H7 (cell line): Measurements from ENCODE around the gene GALNT13. TPM values are rescaled to one million over a fixed set of nuclear protein-coding genes. Genes with fewer than 3 reads are reported as not detected.

Source experiments
- DNase-seq: peaks from one replicate; pipeline ENCODE4 v3.0.0; 2012
- H3K27me3 ChIP-seq: 2 replicates; pipeline ENCODE4 v1.6.0; 2011; ENCODE audit warnings: mild to moderate bottlenecking, low read length; ENCODE audit not compliant: control insufficient read depth, insufficient read depth
- H3K36me3 ChIP-seq: replicated peaks from 2 replicates; pipeline ENCODE4 v1.5.1; 2011; ENCODE audit warnings: low read length; ENCODE audit not compliant: control insufficient read depth, insufficient read depth
- H3K4me3 ChIP-seq: 2 replicates; pipeline ENCODE4 v1.5.1; 2011; ENCODE audit warnings: low read depth, mild to moderate bottlenecking, control low read depth, low read length, moderate library complexity; ENCODE audit not compliant: insufficient read depth
- total RNA-seq: library from RNA; depleted of rRNA; stranded (reverse); fragments of >200 nt; shearing (Covaris generic); gene quantifications from 2 replicates; pipeline ENCODE4 v1.2.3, GENCODE V29; 2014

GALNT13 gene
- total RNA-seq, 1 experiment from 2014 or later = 7.1 TPM

DNA sequence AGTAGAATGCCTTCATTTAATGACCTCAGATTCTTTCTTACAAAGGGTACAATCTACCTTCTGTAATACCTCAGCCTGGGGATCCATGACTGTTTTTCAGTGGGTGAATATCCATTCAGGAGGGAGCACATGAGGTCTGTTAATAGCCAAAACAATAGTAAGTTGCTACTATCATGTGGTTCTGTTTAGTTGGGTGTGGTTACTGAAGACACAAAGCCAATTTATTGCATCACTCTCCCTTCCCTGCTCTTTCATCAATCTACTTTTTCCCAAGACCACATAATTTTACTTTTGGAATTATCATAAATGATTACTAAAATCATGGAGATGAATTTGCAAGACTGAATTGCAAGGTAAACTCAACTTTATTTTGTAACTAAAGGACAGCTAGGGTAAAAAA lies 254.2 kb downstream of the GALNT13 start:
- no peak overlapping the region for H3K4me3 ChIP-seq
- no peak for DNase-seq
- H3K27me3 ChIP-seq = no peaks in the 10 kb centered on the region
- no peaks in the 10 kb centered on the region for H3K36me3 ChIP-seq

DNA sequence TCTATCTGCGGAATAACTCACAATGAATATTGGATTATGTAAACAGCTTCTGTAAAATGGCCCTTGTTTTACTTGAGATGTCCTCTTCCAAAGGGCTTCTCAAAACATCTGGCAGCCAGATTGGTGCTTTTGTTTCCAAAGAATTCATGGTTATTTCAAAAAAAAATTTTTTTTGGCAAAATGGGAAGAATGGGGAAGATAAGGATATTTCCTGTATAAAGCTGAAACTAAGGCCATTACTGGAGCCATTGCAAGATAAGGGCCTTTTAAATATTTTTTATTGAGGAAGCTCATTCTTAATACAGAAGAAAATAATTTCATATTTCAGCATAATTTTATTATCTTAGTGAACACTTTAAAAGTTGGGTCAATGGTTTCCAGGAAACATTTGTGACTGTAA lies 259.1 kb downstream of the GALNT13 start:
- H3K4me3 ChIP-seq = no peak overlapping the region
- H3K36me3 ChIP-seq = no peaks in the 10 kb centered on the region
- H3K27me3 ChIP-seq = no peaks in the 10 kb centered on the region
- no peak for DNase-seq

DNA sequence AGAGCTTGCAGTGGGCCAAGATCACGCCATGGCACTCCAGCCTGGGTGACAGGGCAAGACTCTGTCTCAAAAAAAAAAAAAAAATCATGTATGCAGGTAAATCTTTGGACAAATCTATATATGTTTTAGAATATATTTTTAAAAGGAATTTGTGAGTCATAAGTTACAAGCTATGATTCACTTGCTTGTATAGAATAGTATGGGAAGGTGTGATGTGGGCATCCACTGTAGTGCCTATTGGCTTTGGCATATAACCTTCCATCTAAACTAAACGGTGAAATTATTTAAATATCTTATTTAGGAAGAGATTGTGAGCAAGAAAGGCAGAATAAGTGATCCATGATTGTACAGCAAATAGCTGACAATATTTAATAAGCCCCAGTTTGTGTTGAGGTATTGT lies 261.1 kb downstream of the GALNT13 start:
- Histone ChIP-seq H3K4me3 (no peak overlapping the region), H3K36me3 (no peaks in the 10 kb centered on the region), H3K27me3 (no peaks in the 10 kb centered on the region)
- DNase-seq = no peak

DNA sequence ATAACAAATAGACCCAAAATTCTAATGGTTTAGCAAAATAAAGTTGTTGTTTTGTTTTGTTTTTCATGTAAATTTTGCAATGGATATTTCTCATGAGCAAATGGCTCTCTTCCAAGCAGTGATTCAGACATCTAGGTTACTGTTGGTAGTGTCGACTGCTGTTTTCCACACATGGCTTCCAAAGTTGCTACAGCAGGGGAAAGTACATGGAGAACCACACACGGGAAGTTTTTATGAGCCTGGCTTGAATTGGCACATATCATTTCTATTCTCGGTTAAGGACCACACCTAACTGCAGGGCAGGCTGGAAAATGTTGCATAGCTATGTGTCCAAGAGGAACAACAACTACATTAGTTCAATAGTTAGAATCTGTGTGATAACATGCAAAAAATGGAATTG lies 262.1 kb downstream of the GALNT13 start:
- Histone ChIP-seq H3K36me3 (no peaks in the 10 kb centered on the region), H3K4me3 (no peak overlapping the region), H3K27me3 (no peaks in the 10 kb centered on the region)
- DNase-seq = no peak

DNA sequence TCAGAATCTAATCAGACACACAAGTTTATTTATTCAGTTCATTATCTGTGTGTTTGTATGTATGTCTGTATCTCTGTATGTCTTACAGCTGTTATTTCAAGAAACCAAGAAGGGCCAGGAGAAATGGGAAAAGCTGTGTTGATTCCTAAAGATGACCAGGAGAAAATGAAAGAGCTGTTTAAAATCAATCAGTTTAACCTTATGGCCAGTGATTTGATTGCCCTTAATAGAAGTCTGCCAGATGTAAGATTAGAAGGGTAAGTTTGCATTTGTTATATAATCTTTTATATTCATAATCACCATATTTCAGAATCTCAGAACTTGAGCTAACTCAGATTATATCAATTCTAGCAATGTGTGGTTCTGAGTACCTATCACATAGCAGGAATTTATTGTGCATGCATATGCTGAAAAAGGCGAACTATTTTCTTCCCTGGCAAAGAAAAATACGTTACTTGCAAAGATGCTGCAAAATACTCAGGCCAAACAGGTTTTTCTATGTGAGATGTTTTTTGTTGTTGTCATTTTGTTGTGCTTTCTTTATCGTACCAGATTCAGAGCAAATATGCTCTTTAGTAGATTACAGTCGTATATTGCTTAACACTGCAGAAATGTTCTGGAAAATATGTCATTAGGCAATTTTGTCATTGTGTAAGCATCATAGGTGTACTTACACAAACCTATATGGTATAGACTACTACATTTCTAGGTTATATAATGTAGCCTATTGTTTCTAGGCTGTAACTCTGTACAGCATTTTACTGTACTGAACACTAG lies 268.7 kb downstream of the GALNT13 start:
- no peak overlapping the region for H3K4me3 ChIP-seq
- no peaks in the 10 kb centered on the region for H3K36me3 ChIP-seq
- no peaks in the 10 kb centered on the region for H3K27me3 ChIP-seq
- no peak for DNase-seq

DNA sequence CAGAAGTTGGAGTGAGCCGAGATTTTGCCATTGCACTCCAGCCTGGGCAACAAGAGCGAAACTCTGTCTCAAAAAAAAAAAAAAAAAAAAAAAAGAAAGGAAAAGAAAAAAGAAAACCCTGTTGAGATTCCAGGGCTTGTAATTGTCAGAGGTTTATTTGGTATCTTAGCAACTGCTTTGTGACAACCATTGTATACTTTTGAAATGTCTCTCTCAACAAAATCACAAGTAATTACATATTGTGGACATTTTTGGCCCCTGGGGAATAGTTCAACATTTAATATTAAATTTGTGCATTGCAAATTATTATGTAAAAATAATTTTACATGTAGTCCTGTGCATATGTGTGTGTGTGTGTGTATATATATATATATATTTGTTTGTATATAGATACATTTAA lies 270.8 kb downstream of the GALNT13 start:
- DNase-seq = no peak
- Histone ChIP-seq H3K27me3 (no peaks in the 10 kb centered on the region), H3K36me3 (no peaks in the 10 kb centered on the region), H3K4me3 (no peak overlapping the region)

DNA sequence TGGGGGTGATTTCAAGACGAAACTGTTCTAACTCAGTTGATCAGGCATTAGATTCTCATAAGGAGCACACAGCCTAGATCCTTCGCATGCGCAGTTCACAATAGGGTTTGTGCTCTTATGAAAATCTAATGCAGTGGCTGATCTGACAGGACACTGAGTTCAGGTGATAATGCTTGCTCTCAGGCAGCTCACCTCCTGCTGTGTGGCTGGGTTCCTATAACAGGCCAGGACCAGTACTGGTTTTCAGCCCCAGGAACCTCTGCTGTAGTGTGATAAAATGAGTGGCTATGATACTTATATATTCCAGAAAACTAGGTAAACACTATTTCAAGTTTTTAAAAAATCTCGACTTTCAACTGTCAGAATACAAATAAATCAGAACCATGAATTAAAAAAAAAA lies 271.4 kb downstream of the GALNT13 start:
- no peak for DNase-seq
- no peaks in the 10 kb centered on the region for H3K36me3 ChIP-seq
- H3K4me3 ChIP-seq = no peak overlapping the region
- no peaks in the 10 kb centered on the region for H3K27me3 ChIP-seq

DNA sequence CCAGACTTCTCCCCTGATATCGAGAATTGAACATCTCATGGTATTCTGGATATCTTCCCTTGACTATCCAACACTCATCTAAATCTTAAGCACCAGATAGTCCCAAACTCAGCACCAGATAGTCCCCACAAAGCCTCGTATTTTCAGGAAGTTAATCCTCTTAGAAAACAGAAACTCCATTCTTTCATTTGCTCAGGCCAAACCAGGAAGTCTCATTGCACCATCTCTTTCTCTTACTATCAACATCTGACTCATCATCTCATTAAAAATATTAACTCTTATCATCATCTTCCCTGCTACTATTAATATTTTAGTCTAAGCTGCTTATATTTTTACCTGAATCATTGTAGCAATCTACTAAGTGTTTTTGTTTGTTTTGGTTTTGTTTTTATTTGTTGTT lies 286.4 kb downstream of the GALNT13 start:
- Histone ChIP-seq H3K36me3 (no peaks in the 10 kb centered on the region), H3K4me3 (no peak overlapping the region), H3K27me3 (no peaks in the 10 kb centered on the region)
- DNase-seq = no peak

DNA sequence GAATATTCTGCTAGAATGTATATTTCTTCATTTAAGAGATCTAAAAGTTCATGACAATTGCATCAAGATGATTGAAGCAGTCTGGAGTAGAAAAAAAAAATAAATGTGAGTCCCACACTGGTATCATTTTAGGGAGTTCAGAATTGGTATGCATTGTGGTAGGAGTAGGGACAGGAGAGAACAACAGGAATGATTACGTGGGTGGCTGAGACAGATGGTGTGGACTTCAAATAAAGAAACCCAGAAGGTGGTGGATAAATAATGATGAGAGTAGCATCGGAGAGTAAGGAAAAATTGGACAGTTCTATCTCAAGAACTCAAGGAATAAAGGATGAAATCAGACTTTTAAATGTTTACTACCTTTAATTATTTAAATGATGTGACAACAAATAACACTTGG lies 289.6 kb downstream of the GALNT13 start:
- Histone ChIP-seq H3K27me3 (no peaks in the 10 kb centered on the region), H3K4me3 (no peak overlapping the region), H3K36me3 (no peaks in the 10 kb centered on the region)
- no peak for DNase-seq

DNA sequence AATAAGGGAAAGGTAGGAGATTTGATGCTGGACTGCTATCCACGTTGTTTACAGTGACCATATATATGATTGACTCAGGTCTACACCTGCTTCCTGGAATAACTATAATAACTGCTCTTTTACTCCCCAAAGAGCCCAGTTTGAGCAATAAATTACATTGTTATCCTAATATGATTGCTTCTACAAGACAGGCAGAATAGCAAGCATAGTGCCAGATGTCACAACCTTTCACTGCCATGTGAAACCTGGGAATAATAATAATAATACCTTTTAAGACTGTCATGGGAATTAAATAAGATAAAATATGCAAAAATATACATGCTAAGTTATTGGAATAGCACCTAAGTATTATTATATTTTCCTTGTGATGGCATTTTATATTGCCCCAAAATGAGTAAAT lies 298.7 kb downstream of the GALNT13 start:
- no peaks in the 10 kb centered on the region for H3K27me3 ChIP-seq
- no peaks in the 10 kb centered on the region for H3K36me3 ChIP-seq
- H3K4me3 ChIP-seq = no peak overlapping the region

DNA sequence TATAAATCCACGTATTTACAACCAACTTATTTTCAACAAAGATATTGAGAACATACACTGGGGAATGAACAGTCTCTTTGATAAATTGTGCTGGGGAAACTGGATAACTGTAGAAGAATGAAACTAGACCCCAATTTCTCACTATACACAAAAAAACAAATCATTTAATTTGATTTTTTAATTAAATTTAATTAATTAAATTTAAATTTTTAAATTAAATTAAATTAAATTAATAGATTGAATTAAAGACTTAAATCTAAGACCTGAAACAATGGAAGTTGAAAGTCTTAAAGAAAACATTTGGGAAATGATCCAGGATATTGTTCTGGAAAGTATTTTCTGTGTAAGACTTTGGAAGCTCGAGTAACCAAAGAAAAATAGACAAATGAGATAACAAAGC lies 301.4 kb downstream of the GALNT13 start:
- no peaks in the 10 kb centered on the region for H3K36me3 ChIP-seq
- H3K4me3 ChIP-seq = no peak overlapping the region
- DNase-seq = no peak
- H3K27me3 ChIP-seq = no peaks in the 10 kb centered on the region

More for the DNA sequence above, 298.7 kb downstream of the GALNT13 start:
- no peak for DNase-seq

DNA sequence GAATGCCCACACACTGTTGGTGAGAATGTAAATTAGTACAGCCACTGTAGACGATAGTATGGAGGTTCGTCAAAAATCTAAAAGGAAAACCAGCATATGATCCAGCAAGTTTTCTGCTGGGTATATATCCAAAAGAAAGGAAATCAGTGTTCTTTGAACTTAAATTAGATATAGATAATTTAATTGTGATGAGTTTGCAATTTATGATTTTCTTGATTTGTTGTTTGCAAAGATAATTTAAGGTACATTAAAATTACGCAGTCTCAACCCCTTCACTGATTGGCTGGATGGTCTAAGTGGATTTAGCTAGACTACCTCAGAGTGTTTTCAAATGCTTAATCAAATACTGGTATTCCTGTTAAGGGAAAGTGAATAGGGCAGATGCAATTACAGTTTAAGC lies 302.2 kb downstream of the GALNT13 start:
- Histone ChIP-seq H3K36me3 (no peaks in the 10 kb centered on the region), H3K4me3 (no peak overlapping the region), H3K27me3 (no peaks in the 10 kb centered on the region)
- DNase-seq = no peak

DNA sequence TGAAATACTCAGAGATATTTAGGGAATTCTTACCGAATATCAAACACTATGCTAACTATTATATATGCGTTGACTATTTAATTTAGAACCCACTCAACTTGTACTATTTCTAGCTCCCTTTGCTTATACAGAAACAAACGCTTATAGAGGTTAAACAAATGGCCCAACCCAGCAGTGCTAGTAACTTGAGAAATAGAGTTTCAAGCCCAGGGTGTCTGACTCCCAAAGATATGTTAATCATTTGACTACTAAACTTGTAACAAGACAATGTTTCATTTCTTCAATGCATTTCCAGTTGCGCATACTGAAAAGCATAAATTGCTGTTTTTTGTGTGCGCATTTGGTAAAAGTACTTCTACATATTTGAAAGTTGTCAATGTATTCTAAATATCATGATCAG lies 310.3 kb downstream of the GALNT13 start:
- H3K36me3 ChIP-seq = no peaks in the 10 kb centered on the region
- no peaks in the 10 kb centered on the region for H3K27me3 ChIP-seq
- no peak for DNase-seq
- no peak overlapping the region for H3K4me3 ChIP-seq

DNA sequence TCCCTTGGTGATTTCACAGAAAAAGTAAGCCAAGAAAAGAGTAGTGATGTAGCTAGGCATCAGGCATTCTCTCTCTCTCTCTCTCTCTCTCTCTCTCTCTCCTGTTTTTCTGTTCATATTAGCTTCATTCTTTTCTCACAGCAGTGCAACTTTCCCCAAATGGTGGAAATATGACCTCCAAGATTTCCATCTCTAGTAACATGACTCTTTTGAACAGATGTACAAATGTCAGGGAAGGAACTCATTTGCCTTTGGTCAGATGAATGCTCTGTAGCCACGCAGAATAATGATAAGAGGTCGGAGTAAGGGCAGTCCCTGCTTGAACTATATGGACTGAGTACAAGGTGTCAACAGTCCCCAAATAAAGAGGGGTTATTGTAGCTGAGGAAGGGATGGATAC lies 316.2 kb downstream of the GALNT13 start:
- DNase-seq = no peak
- Histone ChIP-seq H3K27me3 (no peaks in the 10 kb centered on the region), H3K36me3 (no peaks in the 10 kb centered on the region), H3K4me3 (no peak overlapping the region)

DNA sequence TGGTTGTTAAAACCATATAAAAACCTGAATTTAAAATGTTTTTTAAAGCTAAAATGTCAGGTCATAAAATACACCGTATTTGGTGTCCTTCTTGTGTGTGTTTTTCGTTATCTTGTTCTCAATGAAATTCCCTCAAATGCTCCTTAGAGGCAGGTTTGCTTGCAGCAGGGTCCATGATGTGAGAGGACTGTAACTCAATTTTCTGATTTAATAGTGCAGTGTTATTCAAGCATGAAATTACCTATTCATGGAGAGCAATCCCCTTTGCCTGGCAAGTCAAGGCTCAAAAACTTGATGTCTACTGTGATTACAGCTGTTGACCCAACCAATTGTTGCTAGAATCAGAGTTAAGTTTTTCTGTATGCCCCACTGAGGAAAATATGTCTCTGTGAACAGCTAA lies 318.2 kb downstream of the GALNT13 start:
- DNase-seq = no peak
- no peaks in the 10 kb centered on the region for H3K36me3 ChIP-seq

DNA sequence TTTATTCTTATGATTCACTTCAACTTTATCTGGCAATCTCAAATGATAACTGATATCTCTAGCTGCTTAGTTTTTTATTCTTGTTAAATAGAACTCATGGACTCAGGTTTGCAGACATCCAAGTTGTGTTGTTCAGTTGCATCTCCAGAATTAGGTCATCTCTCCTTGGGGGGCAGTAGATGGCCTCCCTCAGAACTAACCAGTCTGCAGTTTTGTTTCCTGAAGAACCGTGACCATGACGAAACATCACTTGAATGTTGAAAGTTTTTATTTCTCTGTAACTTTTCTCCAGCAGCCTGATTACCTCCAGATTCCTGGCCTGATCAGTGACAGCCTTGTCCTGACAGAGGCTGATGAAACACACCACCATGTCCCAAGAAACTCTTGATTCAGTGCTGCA lies 321.5 kb downstream of the GALNT13 start:
- peak; percentile 5 for DNase-seq
- Histone ChIP-seq H3K4me3 (no peak overlapping the region), H3K36me3 (no peaks in the 10 kb centered on the region), H3K27me3 (no peaks in the 10 kb centered on the region)

More for the DNA sequence above, 318.2 kb downstream of the GALNT13 start:
- Histone ChIP-seq H3K4me3 (no peak overlapping the region), H3K27me3 (no peaks in the 10 kb centered on the region)
